Measurements from ENCODE around the gene CTBS.

GRCh38 chr1:84524590-84524989 is 49.6 kb downstream of the CTBS start:
- TF ChIP-seq CTCF (IDR thresholded peaks at IDR 0.05; ENCODE audit: low read length), result no peak
- TF ChIP-seq EZH2 (IDR thresholded peaks at IDR 0.05; ENCODE audit: borderline replicate concordance, low read length), result no peak

Measured in OCI-LY1 (cell line).